Transverse colon (tissue), 3 donors: ENCODE results near the gene RUFY4.

Experiments used
- CTCF ChIP-seq, 5 experiments: fragments of 200-600 bp in 3 of 5; fragments of 450-650 bp in 2 of 5; sonication (generic) in 3 of 5; IDR thresholded peaks; 1 replicate in 2 of 5; 2 replicates in 3 of 5; pipeline ENCODE4 v1.5.1; 2016 to 2017; ENCODE audit warnings: antibody characterized with exemption in 5 of 5, inconsistent platforms in 3 of 5, mild to moderate bottlenecking in 2 of 5, moderate library complexity in 1 of 5
- POLR2A ChIP-seq: fragments of 450-650 bp; IDR thresholded peaks from one replicate; pipeline ENCODE4 v1.6.1; 2016; ENCODE audit warnings: antibody characterized with exemption, mild to moderate bottlenecking, moderate library complexity

GRCh38 chr2:218024871-218025270 is 44.2 kb upstream of the RUFY4 start:
- TF ChIP-seq POLR2A, result no peak
- no peak for TF ChIP-seq CTCF (IDR thresholded peaks at IDR 0.05)
